Left lobe of liver (tissue), 2 donors: ENCODE data around the gene PEX11B. TPM values are rescaled to one million over a fixed set of nuclear protein-coding genes. Genes with fewer than 3 reads are reported as not detected.

Source experiments
- ATAC-seq: fragments of 200-7000 bp; cut with Tn5 transposase; one replicate; pipeline ENCODE4 v1.9.1; 2020; ENCODE audit warnings: mild to moderate bottlenecking, moderate library complexity
- DNase-seq: peaks from one replicate; pipeline ENCODE4 v3.0.0-alpha.2; 2020; ENCODE audit warnings: low spot score
- total RNA-seq: library from RNA; stranded (reverse); gene quantifications from one replicate; pipeline ENCODE4 v1.2.1, GENCODE V29; 2021
- donor health status: DM: no; HTN: no; CAD: no; lungs with moderate emphysema.
- donor health status: DM: no; HTN: yes; CAD: no.

Gene PEX11B
- total RNA-seq, 1 donor from 2014 or later, result 16.1 TPM

DNA sequence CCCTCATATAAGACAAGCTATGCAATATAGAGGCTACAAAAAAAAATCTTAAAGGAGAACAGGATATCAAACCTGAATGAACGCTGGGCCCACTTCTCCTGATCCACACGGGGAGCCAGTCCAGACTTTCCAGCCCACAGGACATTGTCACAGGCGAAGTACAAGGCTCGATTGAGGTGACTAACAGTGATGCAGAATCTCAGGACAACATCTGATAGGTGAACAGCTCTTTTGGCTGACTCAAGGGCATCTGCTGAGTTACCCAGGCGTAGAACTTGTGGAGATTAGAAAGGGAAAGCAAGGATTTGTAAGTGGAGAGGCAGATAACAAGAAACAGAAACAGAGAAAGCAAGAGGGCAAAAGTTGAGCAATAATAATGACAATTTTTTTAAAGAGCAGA is 1.8 kb downstream of the PEX11B start:
- no peak for DNase-seq

GRCh38 chr1:145912128-145912641 is 6.3 kb downstream of the PEX11B start:
- ATAC-seq (no peak), DNase-seq (no peak)

More for the DNA sequence above, 1.8 kb downstream of the PEX11B start:
- no peak for ATAC-seq

GRCh38 chr1:145908653-145909052 is 9.9 kb downstream of the PEX11B start:
- no peak for DNase-seq
- ATAC-seq, result no peak

GRCh38 chr1:145906954-145907753 is 11.4 kb downstream of the PEX11B start:
- DNase-seq (no peak), ATAC-seq (no peak)

GRCh38 chr1:145901312-145902021 is 17.1 kb downstream of the PEX11B start:
- ATAC-seq (no peak), DNase-seq (no peak)

DNA sequence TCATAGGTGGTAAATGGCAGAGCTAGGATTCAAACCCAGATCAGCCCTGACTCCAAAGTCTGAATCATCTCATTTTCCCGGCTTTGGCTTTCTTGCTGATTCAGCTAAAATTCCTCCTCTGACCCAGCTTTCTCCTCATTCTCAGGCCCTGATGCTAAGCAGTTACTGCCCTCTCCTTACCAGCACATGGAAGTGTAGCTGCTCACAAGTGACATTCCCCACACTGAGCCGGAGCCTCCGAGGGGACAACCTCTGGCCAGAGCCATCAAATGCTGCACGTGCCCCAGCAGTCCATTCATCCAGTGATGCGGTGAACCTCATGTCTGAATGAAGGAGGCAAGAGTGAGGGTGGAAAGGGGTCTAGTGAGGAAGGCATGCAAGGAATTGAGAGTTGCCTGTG is 19.8 kb downstream of the PEX11B start:
- ATAC-seq (no peak), DNase-seq (no peak)

GRCh38 chr1:145897969-145898368 is 20.5 kb downstream of the PEX11B start:
- DNase-seq, result no peak

GRCh38 chr1:145895471-145895870 is 23.0 kb downstream of the PEX11B start:
- DNase-seq, result no peak

More at GRCh38 chr1:145897969-145898368, 20.5 kb downstream of the PEX11B start:
- ATAC-seq, result no peak

GRCh38 chr1:145893306-145894055 is 25.0 kb downstream of the PEX11B start:
- DNase-seq (no peak), ATAC-seq (no peak)

More at GRCh38 chr1:145895471-145895870, 23.0 kb downstream of the PEX11B start:
- no peak for ATAC-seq

GRCh38 chr1:145892486-145893087 is 25.9 kb downstream of the PEX11B start:
- ATAC-seq (no peak), DNase-seq (no peak)

- peak; percentile 96 for ATAC-seq
- DNase-seq, result peak; percentile 94
These were observed 26.7 kb downstream of the PEX11B start for GRCh38 chr1:145891587-145892485.

DNA sequence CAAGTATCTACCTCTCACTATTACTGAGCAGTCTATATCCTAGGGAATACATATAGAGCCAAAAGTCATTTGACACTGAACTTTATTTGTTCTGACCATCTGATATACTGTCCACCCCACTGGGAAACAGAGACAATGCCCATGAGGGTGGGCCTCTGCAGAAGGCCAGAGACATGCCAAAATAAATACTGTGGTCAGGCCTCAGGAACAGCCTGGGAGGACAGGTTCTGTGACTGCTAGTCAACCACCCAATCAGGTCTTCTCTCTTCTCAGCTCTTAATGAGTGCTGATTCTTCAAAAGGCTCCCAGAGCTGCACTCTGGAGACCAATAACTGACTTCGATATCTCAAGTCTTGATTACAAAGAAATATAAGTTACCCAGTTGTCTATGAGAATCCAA is 27.4 kb downstream of the PEX11B start:
- DNase-seq (no peak), ATAC-seq (no peak)

DNA sequence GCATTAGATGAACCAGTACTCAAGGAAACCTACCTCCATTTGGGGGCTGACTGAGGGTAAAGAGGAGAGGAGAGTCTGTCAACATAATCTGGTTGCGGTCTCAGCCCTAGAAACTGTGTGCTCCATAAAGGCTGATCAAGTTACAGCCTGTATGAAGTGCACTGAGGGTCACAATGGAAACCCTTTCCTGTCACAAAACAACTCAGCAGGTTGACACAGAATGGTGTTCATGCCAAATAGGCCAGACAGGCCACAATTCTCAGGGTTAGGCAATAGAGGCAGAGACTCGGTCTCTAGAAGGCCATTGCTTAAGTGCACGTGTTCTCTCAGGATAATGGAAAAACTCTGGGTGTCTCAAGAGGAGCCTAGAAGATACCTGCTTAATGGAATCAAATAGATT is 28.8 kb downstream of the PEX11B start:
- ATAC-seq (peak; percentile 25), DNase-seq (no peak)

- DNase-seq (no peak), ATAC-seq (no peak)
These were observed 30.9 kb downstream of the PEX11B start for GRCh38 chr1:145887631-145888030.

DNA sequence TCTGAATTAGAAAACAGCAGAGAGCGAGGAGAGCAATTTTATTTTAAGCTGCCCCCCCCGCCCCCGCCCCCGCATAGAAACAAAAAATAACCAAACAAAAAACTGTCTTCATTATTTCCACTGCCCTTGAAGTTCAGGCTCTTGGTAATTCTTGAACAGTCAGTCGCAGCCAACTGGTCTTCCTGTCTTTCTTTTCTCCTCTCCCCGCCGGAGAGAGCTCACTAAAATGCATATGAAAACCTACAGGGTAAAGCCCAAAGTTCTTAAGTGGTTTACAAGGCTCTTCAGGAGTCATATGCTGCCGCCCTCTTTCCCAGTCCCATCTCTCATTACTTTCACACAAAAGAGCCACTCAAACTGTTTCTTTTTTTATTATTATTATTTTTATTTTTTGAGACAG is 31.7 kb downstream of the PEX11B start:
- DNase-seq, result no peak
- ATAC-seq, result no peak

DNA sequence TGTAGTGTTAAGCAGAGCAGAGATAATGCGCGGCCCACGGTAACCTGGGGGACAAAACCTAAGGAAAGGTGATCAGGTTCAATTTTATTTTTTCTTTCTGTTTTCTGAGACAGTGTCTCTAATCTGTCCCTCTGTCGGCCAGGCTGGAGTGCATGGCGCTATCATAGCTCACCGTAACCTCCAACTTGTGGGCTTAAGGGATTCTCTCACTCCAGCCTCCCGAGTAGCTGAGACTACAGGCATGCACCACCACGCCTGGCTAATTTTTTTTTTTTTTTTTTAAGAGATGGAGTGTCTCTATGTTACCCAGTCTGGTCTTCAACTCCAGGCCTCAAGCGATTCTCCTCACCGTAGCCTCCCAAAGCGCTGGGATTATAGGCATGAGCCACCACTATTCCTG is 32.1 kb downstream of the PEX11B start:
- ATAC-seq, result peak; percentile 7
- DNase-seq, result no peak

GRCh38 chr1:145885738-145886287 is 32.7 kb downstream of the PEX11B start, which contains the start of gene ANKRD35:
ANKRD35 (minus strand) TSS chr1:145885866; CDS start chr1:145885758, 108 bp downstream.
- ATAC-seq, result peak; percentile 93

GRCh38 chr1:145884675-145885074 is 33.8 kb downstream of the PEX11B start:
- ATAC-seq (no peak), DNase-seq (no peak)

More at GRCh38 chr1:145885738-145886287, 32.7 kb downstream of the PEX11B start, which contains the start of gene ANKRD35:
- DNase-seq, result peak; percentile 84

GRCh38 chr1:145879775-145880174 is 38.7 kb downstream of the PEX11B start:
- DNase-seq (no peak), ATAC-seq (no peak)
